Tibial nerve (tissue), 3 donors: Measurements from ENCODE around the gene UNC80.

Source experiments
- POLR2A ChIP-seq, 2 donors: fragments of 450-650 bp; IDR thresholded peaks; one replicate each; pipeline ENCODE4 v1.6.1; 2017; ENCODE audit warnings: antibody characterized with exemption in 2 of 2, mild to moderate bottlenecking in 2 of 2, moderate library complexity in 2 of 2
- TF ChIP-seq, protein P1 (sequence below), 5 experiments: fragments of 200-600 bp in 3 of 5; fragments of 450-650 bp in 2 of 5; sonication (generic) in 3 of 5; IDR thresholded peaks; one replicate each; pipeline ENCODE4 v1.5.1; 2016 to 2019; ENCODE audit warnings: antibody characterized with exemption in 5 of 5, mild to moderate bottlenecking in 3 of 5, moderate library complexity in 2 of 5

DNA sequence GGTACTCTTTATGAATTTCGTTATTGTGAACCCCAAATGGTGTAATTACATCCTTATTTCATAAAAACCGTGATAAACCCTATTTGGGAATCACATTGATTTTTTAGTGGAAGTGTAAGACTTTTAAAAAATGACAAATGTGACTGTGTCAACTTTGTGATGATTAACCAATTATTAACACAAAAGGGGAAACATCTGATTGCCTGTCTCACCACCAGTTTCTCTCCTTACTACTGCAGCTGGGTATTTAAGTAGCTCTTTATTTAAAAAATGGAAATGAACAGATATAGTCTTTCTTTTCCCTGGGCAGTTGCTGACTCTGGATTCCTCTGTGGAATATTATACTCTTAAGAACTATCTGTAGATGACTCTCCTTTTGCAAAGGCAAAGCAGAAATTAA lies 219.2 kb downstream of the UNC80 start:
- no peak for TF ChIP-seq POLR2A (IDR thresholded peaks at IDR 0.05)
- TF ChIP-seq, protein P1, sequence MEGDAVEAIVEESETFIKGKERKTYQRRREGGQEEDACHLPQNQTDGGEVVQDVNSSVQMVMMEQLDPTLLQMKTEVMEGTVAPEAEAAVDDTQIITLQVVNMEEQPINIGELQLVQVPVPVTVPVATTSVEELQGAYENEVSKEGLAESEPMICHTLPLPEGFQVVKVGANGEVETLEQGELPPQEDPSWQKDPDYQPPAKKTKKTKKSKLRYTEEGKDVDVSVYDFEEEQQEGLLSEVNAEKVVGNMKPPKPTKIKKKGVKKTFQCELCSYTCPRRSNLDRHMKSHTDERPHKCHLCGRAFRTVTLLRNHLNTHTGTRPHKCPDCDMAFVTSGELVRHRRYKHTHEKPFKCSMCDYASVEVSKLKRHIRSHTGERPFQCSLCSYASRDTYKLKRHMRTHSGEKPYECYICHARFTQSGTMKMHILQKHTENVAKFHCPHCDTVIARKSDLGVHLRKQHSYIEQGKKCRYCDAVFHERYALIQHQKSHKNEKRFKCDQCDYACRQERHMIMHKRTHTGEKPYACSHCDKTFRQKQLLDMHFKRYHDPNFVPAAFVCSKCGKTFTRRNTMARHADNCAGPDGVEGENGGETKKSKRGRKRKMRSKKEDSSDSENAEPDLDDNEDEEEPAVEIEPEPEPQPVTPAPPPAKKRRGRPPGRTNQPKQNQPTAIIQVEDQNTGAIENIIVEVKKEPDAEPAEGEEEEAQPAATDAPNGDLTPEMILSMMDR (IDR thresholded peaks at IDR 0.05), result no peak
